GM19240 (cell line): ENCODE data around the gene DUSP2.
"Not testable (repeated sequence)": the region's sequence is repeated elsewhere in the genome, so short reads cannot be mapped to it uniquely, and the experiment has no call there.

ENCODE experiments used
- DNase-seq: peaks from one replicate; pipeline ENCODE4 v3.0.0; 2011; ENCODE audit warnings: low spot score; ENCODE audit not compliant: insufficient read length

Gene DUSP2

GRCh38 chr2:96163415-96163767, 18.2 kb upstream of the DUSP2 start:
- DNase-seq = no peak

GRCh38 chr2:96161898-96162297, 16.7 kb upstream of the DUSP2 start:
- DNase-seq = no peak

GRCh38 chr2:96160366-96160765, 15.1 kb upstream of the DUSP2 start:
- not testable (repeated sequence) for DNase-seq

- no peak for DNase-seq
Observed at GRCh38 chr2:96159084-96159830, 14.0 kb upstream of the DUSP2 start.

GRCh38 chr2:96158554-96158940, 13.3 kb upstream of the DUSP2 start:
- DNase-seq = no peak

GRCh38 chr2:96157649-96158553, 12.7 kb upstream of the DUSP2 start:
- DNase-seq = no peak

GRCh38 chr2:96156926-96157648, 11.8 kb upstream of the DUSP2 start:
- no peak for DNase-seq

- DNase-seq = no peak
Observed at GRCh38 chr2:96156011-96156820, 11.0 kb upstream of the DUSP2 start.

- no peak for DNase-seq
Observed at GRCh38 chr2:96154506-96155380, 9.5 kb upstream of the DUSP2 start.

- no peak for DNase-seq
Observed at GRCh38 chr2:96153991-96154431, 8.8 kb upstream of the DUSP2 start.

- no peak for DNase-seq
Observed at GRCh38 chr2:96153291-96153713, 8.1 kb upstream of the DUSP2 start.

GRCh38 chr2:96152304-96153161, 7.3 kb upstream of the DUSP2 start:
- no peak for DNase-seq

GRCh38 chr2:96151595-96152303, 6.5 kb upstream of the DUSP2 start:
- DNase-seq = no peak

GRCh38 chr2:96150791-96151594, 5.8 kb upstream of the DUSP2 start:
- DNase-seq = no peak

GRCh38 chr2:96150007-96150640, 4.9 kb upstream of the DUSP2 start:
- DNase-seq = no peak

- DNase-seq = no peak
Observed at GRCh38 chr2:96148410-96149217, 3.4 kb upstream of the DUSP2 start.
